HG03378 (cell line): ENCODE results near the gene OSBPL2.

Source experiments
- ATAC-seq: cut with Tn5 transposase; IDR thresholded peaks from one replicate; pipeline ENCODE4 v1.9.1; 2021; ENCODE audit warnings: mild to moderate bottlenecking, moderate library complexity; ENCODE audit not compliant: unreplicated experiment

The OSBPL2 gene

GRCh38 chr20:62334881-62335280 lies 96.6 kb downstream of the OSBPL2 start:
- ATAC-seq = no peak

GRCh38 chr20:62335532-62335931 lies 97.2 kb downstream of the OSBPL2 start:
- ATAC-seq = no peak

- no peak for ATAC-seq
Measured at GRCh38 chr20:62336329-62336728, 98.0 kb downstream of the OSBPL2 start.

- no peak for ATAC-seq
Measured at GRCh38 chr20:62336775-62337557, 98.6 kb downstream of the OSBPL2 start.

GRCh38 chr20:62337558-62338293 lies 99.4 kb downstream of the OSBPL2 start:
- ATAC-seq = no peak

- ATAC-seq = no peak
Measured at GRCh38 chr20:62338294-62338620, 99.9 kb downstream of the OSBPL2 start.

GRCh38 chr20:62339647-62340062 lies 101.3 kb downstream of the OSBPL2 start:
- ATAC-seq = peak; percentile 54

- ATAC-seq = no peak
Measured at GRCh38 chr20:62342910-62343309, 104.6 kb downstream of the OSBPL2 start.

- ATAC-seq = no peak
Measured at GRCh38 chr20:62344092-62344491, 105.8 kb downstream of the OSBPL2 start.

- no peak for ATAC-seq
Measured at GRCh38 chr20:62344782-62345181, 106.5 kb downstream of the OSBPL2 start.
